ENCODE results near the gene CNTNAP2. TPM values are rescaled to one million over a fixed set of nuclear protein-coding genes. Genes with fewer than 3 reads are reported as not detected.
"Not testable (repeated sequence)": the region's sequence is repeated elsewhere in the genome, so short reads cannot be mapped to it uniquely, and the experiment has no call there.

Gene CNTNAP2
- total RNA-seq, 1 donor from 2014 or later = 2.8 TPM

DNA sequence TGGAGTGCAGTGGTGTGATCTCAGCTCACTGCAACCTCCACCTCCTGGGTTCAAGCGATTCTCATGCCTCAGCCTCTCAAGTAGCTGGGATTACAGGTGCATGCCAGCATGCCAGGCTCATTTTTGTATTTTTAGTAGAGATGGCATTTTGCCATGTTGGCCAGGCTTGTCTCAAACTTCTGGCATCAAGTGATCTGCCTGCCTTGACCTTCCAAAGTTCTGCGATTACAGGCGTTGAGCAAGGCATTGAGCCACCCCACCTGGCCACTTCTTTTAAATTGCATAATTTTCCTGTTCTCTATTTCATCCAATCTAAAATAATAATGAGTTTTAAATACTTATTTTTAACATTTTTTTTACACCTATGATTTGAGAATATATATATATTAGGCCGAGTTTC is 1961.5 kb downstream of the CNTNAP2 start:
- not testable (repeated sequence) for DNase-seq (ENCODE audit: low read depth in 2 of 2)

DNA sequence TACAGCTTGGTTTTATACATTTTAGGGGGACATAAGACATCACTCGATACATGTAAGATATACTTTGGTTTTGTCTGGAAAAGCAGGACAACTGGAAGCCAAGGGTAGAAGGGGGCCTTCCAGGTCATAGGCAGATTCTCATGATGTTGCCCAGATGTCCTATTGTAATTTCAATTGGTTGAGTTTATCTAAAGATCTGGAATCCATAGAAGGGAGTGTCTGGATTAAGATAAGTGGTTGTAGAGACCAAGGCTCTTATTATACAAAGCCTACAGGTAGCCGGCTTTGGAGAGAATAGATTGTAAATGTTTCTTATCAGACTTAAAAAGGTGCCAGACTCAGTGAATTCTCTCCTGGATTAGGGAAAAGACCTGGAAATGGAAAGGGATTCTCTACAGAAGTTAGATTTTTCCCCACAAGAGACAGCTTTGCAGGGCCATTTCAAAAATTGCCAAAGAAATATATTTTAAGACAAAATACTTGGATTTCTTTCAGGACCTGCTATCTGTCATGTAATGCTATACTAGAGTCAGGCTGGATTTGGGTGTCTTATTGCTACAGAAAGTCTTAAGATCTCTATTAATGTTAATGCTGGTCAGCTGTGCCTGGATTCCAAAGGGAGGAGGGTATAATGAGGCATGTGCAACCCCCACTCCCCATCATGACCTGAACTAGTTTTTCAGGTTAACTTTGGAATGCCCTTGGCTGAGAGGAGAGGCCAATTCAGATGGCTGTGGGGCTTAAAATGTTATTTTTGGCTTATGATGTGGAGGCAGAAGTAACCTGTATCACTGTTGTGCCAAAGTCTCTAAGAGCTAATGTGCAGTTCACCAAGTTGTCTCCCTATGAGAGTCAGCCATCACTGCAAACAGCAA is 1962.8 kb downstream of the CNTNAP2 start:
- DNase-seq (ENCODE audit: low read depth in 2 of 2) = no peak

DNA sequence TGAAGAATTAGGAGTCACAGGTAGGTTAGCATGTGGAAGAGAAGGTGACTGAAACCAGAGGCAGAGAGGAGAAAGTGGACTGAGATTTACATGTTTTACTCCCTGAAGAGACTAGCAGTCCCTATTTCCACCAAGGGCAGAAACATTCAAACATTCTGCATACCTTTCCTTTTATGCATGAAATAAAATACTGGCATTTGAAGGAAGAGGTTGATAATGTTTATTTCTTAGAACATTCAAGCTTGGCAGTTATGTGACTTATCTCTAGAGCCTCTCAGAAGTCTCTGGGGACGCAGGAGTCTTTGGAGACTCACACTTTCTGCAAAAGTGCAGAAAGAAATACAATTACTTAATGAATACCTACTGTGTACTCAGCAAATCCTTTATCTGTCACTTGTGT is 1966.8 kb downstream of the CNTNAP2 start:
- DNase-seq (ENCODE audit: low read depth in 2 of 2) = no peak

DNA sequence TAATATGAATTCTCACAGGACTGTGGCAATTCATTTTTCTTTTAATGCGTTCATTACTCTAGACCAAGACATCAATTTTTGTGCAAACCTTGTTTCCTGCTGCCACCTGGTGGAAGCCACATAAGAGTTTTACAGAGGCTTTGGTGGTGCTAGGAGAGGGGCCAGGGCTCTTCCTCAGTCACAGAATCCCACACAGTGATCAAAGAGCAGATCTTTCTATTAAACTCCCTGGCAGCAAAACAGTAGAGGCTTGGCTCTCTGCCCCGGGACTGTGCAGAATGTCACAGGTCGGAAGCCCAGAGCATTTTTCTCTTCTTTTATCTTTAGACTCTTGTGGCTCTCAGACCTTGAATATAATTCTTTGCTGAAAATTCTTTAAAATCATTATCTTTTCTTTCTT is 1967.5 kb downstream of the CNTNAP2 start:
- no peak for DNase-seq (ENCODE audit: low read depth in 2 of 2)

DNA sequence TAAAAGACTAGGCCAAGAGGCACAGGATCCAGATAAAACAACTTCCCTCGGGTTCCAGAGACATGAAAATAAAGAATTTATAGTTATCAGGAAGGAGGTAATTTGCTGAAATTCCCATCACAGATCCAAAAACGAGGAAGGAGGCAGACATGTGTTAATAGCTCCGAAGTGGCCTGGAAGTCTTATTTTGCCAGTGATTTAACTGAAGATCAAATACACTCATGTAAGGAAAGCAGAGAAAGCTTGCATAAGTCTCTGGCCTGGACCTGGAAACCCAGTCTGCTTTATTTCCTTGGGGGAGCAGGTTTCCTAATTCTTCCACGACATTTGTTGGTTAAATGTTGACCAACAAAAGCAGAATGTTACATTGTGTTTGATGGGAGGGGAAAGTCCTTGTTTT is 1975.3 kb downstream of the CNTNAP2 start:
- no peak for DNase-seq (ENCODE audit: low read depth in 2 of 2)

DNA sequence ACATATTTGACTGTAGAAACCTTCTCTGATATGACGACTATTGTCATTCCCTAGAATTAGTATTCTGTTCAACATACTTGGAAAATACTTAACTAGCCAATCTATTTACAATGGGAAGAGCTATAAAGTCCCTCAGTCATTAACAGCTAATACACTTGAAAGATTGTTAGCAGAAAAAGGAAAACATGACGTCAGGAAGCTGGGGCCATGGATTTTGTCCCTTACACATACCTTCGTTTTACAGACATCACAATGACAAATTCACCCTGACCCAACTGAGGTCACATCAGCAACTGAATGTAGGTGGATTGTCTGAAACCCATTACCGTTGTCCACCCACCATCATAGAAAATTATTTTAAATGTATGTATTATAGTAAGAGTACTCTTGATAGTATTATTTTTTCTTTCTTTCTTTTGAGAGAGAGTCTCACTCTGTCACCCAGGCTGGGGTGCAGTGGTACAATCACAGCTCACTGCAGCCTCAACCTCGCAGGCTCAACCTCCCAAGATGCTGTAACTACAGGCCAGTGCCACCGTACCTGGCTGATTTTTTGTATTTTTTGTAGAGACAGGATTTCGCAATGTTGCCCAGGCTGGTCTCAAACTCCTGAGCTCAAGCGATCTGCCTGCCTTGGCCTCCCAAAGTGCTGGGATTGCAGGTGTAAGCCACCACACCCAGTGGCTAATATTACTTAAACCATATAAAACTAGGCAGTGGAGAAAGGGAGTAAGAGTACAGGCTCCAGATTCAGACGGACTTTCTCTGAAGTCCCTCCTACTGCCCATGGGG is 1977.0 kb downstream of the CNTNAP2 start:
- no peak for DNase-seq (ENCODE audit: low read depth in 2 of 2)

DNA sequence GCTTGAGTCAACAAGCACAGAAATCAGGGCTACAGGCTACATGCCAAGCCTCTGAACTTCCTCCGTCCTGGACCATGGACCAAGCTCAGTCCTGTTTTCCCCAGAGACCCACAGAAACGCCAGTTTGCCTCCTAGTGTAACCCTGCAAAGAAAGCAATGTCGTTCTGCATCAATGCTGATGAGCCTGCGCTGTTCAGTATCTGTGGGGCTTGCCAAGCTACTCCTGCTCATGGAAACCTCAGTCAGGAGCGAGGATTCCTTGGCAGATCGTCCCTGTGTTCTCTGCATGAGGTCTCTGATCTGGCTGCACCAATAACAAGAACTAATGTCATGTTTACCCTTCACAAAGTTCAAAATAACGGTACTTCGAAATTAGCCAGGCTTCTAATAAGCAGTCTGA is 1978.5 kb downstream of the CNTNAP2 start:
- no peak for DNase-seq (ENCODE audit: low read depth in 2 of 2)

DNA sequence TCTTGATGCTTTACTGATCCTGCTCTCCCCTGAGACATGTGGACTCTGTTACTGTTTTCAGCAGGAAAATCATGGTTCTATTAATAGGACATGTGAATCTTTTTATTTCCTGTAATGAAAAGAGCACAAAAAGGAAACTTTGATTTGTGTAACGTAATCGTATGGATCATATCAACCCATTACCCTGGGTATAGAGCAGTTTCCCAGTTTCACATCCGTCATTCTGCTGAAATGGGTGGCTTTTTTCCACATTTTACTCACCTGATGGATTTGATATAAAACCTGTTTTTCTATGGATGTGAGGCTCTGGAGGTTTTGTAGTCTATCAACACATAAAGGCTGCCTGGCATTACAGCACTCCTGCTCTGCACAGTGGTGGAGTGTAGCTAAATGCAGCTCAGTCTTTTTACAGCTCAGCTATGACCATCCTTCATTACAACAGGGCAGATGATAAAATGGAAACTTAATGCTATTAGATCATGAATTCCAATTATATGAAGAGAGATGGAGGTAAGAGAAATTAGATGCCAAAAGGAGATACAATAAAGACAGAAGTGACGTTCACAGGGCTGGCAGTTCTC is 1987.6 kb downstream of the CNTNAP2 start:
- no peak for DNase-seq (ENCODE audit: low read depth in 2 of 2)

DNA sequence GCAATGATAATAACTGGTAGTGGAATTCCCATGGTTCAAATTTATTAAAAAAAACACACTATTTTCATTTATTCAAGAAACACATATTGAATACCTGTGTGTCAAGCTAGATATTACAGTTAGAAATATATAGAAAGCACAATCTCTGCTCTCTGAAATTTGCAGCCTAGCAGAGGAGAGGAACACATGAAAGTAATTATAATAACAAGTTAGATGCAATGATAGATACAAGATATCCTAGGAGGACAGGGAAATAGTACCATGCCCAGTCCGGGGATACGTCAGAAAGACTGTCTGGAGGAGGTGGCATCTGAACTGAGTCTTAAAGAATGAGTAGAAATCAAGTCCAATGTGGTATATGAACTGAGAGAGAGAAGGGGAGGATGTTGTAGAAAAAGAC is 1988.3 kb downstream of the CNTNAP2 start:
- DNase-seq (ENCODE audit: low read depth in 2 of 2) = no peak

DNA sequence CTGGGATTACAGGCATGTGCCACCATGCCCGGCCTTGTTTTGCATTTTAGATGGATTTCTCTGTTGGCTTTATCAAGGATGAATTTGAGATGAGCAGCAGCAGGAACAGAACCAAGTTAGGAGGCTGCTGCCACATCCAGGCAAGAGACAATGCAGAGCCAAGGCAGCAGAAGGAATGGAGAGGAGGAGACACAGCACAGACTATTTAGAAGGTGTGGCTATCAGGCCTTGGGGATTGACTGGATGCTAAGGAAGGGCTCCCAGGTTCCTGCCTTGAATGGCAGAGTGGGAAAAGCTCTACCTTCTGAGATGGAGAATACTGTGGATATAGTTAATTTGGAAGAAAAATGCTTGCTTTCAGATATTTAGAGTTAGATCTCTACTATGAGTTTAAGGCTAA is 1989.3 kb downstream of the CNTNAP2 start:
- no peak for DNase-seq (ENCODE audit: low read depth in 2 of 2)

DNA sequence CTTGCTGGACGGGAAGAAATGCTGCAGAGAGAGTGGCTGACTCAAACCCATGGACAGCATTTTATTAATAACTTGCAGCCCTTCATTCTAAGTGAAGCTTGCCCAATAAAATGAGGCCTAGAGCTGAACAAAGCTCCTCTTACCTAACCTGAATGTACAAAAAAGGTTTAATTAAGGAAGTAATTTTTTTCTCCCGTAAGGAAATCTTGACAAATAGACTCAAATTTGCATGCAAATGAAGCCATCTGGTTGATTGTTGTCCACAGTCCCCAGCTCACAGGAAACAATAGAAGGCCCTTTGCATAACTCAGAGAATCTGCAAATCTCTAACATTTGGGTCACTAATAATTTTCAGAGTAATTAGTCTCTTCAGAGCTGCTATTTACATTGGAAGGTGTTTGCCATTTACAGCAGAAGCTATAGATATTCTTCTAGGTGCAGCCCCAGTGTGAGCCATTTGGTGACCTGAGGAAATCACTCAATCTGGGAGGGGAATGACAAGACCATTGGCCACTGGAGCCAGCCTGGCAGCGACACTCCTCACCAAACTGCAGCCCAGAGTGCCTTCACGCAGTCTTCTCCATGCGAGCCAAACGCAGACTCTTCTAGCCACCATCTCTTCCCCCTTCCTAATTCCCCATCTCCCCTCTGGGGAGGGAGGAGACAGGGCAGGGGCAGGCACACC is 1991.0 kb downstream of the CNTNAP2 start:
- no peak for DNase-seq (ENCODE audit: low read depth in 2 of 2)

DNA sequence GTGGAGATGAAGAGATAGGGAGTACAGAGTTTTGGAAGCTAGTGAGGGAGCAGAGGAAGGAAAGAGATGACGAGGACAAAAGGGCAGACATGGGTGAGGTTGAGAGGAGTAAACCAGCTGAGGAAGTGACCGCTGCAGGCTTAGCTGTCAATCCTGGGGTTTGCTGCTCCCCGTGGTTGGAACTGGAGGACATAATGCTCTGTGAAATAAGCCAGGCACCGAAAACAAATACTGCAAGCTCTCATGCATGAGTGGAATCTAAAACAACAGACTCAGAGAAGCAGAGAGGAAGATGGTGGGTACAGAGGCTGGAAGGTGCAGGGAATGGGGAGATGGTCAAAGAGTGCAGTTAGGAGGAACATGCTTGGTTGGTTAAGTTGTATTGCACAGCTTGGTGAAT is 1991.8 kb downstream of the CNTNAP2 start:
- no peak for DNase-seq (ENCODE audit: low read depth in 2 of 2)

DNA sequence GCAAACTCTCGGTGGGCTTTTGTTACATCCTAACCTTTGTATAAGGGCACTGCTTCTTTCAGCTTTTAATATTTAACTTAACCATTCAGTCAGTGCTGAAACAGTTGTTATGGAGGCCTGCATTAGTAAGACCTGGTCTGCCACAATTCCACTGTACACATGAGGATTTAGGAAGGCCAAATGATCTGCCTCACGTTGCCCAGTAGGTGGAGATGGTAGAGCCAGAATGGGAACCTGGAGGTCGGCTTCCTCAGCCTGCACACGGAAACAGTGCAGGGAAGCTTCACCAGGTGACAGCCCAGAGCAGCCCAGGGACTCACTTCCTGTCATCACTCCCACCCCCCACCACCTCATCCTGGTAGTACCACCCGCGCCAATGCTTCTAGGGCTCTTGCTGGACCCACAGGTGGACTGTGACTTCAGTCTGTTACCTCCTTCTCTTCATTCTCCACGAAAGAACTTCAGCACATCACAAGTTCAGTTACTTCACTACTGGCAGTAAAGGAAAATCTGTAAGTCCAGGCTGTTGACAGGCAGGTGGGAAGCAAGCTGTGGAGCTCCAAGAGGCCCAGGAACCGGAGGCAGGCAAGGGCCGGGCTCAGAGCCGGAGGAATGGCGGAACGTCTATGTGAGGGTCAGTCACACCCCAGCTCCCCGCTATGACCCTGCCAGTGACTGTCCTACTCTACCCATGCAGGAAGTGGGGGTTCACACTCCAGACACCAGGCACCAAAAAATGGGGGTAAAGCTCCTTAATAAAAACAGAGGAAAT is 1993.7 kb downstream of the CNTNAP2 start:
- no peak for DNase-seq (ENCODE audit: low read depth in 2 of 2)

DNA sequence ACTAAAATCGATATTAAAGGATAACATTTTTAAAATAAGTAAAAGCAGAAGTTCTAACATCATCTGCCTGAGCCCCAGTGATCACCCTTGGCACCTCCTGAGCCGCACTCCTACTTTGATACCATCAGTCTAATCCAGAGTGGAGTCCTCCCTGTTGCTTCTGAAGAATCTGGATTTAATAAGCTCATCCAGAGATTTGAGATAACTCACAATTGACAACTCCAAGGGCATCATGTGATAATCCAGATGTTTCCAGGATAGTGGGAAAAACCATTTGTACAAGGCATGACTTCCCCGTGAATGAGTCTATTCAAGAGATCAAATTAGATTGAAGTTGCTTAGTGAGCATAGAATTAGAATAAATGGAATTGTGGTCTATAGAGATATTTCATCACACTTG is 1998.2 kb downstream of the CNTNAP2 start:
- DNase-seq (ENCODE audit: low read depth in 2 of 2) = no peak

DNA sequence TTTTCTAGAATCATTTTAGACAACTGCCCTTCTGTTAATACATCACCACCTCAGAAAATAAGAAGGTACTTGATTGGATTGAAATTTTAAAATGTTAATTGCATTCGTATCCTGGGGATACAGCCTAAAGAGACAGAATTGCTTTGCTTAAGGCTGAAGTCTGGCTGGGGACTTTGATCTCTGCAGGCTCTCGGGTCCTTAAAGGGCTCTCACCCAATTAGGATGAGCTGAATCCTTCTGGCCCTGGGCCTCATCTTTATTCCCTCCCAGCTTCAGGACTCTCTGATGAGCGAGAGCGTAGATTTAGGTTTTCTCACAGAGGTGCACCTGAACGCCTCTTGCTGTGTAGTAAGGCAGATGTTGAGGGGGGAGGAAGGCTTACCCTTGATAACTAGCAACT is 1998.7 kb downstream of the CNTNAP2 start:
- DNase-seq (ENCODE audit: low read depth in 2 of 2) = no peak

DNA sequence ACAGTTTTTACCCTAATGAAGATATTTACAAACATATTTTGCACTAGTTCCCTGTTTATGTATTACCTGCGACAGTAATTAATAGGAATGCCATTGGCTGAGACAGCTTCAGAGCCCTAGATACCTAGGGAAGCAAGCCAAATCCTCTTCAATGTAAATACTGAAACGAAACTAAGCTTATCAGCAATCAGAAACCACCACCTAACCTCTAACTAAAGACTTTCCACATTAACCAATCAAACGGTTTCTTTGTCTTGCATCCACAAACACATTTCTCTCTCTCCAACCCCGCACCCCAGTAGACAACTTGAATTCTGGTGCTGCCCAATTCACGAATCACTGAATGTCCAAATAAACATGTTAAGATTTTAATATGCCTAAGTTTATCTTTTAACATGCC is 1999.6 kb downstream of the CNTNAP2 start:
- DNase-seq (ENCODE audit: low read depth in 2 of 2) = no peak

DNA sequence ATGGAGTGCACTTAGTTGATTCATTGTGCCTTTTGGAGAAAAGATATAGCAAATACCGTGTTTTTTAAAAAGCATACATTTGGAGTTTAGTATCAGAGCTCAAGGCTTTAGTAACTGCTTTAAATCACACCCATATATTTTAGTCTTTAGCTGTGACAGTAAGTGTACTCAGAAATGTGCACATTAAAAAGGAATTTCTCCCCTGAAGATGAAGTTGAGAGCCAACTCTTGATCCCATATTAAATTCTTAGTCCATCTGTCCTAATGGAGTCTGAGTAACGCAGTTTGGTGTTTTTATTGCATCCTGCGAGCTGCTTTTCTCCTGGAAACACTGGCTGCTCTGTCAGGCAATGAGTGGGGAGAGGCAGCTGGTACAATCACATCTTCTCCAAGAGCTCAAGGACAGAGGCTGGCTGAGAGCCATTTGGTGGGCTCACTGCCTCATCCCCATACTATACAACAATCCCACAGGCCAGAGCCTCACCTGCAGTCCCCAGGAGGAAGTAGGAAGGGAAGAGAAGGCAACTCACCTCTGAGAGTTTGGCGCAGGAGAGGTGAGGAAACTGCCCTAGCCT is 2000.3 kb downstream of the CNTNAP2 start:
- no peak for DNase-seq (ENCODE audit: low read depth in 2 of 2)

DNA sequence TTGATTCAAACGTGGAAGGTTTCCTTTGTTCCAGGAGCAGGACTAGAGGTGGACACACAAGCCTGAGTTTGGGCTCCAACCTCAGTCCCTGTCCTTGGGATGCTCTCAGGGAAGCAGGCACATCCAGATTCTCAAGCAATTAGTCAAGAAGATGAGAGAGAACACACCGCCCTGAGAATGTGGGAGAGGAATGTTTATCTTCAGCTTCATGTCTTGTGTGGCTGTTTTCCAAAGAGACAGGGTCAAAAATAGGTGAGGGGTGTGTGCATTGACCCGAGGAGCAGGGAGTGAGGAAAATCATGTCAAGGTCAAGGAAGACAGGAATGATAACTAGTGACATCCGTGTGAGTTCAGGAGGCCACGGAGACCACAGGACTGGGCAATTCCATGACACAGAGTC is 2001.8 kb downstream of the CNTNAP2 start:
- no peak for DNase-seq (ENCODE audit: low read depth in 2 of 2)

DNA sequence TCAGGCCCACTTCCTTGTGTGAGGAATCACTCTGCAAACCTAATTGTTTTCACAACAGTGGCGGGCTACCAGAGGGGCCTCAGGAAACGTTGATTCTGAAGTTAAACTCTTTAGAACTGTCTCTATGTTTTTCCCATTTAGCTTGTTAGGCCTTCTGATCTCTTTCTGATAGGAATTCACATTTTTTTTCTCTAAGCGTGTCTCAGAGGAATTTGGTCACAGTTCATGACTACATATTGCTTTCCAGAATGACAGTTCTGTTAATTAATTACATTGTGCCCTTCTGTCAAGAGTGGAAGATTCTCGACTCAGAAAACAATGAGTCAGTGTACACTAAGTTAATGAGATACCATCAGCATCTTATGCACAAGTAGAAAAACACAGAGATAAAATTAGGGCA is 2004.8 kb downstream of the CNTNAP2 start:
- DNase-seq (ENCODE audit: low read depth in 2 of 2) = no peak

DNA sequence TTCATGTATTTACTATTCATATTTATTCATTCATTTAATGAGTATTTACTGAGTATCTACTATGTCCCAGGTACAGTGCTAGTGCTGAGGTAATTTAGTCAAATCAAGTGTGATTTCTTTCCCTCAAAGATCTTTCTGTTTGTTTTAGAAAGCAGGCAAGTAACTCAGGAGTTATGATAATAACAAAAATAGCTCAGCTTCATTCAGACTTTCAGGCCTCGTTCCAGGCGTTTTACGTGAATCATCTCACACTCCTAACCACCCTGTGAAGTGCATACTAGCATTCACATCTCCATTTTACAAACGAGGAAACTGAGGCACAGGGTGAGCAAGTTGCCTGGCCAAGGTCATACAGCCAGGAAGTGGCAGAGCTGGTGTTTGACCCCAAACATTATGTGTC is 2005.2 kb downstream of the CNTNAP2 start:
- no peak for DNase-seq (ENCODE audit: low read depth in 2 of 2)

DNA sequence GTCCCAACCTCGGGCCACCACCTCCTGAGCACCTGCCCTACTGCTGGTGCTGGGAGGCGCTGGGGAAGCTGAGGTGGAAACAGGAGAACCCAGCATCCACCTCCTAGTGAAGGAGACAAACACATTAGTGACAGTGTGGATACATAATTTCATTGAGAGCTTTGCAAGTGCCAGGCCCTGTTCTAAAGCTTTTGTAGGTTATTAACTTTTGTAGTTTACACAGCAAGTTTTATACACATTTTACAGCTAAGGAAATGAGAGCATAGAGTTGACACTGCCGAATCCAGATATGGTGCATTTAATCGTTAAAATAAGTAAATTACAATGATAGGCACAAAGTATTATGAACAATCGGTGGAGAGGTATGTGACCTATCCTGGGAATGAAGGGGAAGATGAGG is 2007.9 kb downstream of the CNTNAP2 start:
- no peak for DNase-seq (ENCODE audit: low read depth in 2 of 2)
